Middle frontal gyrus (tissue), 1 donor: ENCODE measurements around the gene KLHDC7A.
"Not testable (repeated sequence)": the region's sequence is repeated elsewhere in the genome, so short reads cannot be mapped to it uniquely, and the experiment has no call there.

Source experiments
- DNase-seq: peaks from one replicate; pipeline ENCODE4 v3.0.0-alpha.2; 2015; ENCODE audit warnings: low spot score; ENCODE audit errors: extremely low spot score

KLHDC7A gene

DNA sequence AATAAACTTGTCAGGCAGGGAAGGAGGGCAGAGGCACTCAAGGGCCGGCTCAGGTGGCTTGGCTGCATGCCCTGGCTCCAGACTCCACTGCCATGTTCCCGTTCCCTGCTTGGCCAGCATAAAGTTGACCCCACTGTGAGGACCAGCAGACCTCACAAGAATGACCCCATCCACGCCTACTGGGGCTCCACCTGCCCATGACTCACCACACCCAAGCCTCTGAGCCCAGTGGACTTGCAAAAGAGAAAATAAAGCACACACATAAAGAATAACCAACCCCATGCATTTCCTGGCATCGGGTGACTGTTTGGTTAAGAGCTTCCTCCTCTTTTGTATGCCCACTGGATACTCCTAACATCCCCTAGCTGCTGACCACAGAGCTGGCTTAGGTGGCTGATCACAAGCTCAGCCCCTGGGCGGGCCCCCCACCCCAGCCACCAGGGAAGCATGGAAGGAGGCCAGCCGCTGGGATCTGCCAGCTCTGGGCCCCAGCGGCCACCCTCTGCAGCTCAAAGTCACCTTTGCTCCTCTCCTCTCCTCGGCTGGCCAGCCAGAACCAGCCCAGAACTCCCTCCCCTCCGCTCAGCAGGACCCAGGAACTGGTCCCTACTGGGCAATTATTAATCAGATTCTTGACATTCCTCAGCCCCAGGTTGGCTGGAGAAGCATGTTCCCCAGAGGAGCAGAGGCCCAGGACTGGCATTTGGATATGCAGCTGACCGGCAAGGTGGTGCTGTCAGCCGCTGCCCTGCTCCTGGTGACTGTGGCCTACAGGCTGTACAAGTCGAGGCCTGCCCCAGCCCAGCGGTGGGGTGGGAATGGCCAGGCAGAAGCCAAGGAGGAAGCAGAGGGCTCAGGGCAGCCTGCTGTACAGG lies at the start of gene KLHDC7A:
TSS of gene KLHDC7A (plus strand) at position 616 of the 875 bp plus-strand sequence. CDS start at position 668, 52 bp downstream.
- no peak for DNase-seq

DNA sequence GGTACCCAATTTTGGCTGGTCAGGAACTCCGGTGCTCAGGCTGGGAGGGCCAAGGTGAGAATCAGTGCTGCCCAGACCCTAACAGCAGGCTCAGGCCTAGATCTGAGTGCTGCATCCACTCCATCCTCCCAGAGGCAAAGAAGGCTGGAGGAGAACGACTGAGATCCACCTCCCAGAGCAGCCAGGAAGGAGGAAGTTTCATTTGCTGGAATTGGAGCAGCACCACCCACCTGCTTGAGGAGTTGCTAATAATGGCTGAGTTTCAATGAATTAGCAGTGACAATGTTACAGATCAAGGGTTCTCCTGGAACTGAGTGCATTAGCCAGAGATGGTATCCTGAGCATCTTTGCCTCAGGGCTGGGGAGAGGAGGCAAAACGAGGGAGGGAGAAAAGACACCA lies 46.7 kb upstream of the KLHDC7A start:
- DNase-seq, result no peak

DNA sequence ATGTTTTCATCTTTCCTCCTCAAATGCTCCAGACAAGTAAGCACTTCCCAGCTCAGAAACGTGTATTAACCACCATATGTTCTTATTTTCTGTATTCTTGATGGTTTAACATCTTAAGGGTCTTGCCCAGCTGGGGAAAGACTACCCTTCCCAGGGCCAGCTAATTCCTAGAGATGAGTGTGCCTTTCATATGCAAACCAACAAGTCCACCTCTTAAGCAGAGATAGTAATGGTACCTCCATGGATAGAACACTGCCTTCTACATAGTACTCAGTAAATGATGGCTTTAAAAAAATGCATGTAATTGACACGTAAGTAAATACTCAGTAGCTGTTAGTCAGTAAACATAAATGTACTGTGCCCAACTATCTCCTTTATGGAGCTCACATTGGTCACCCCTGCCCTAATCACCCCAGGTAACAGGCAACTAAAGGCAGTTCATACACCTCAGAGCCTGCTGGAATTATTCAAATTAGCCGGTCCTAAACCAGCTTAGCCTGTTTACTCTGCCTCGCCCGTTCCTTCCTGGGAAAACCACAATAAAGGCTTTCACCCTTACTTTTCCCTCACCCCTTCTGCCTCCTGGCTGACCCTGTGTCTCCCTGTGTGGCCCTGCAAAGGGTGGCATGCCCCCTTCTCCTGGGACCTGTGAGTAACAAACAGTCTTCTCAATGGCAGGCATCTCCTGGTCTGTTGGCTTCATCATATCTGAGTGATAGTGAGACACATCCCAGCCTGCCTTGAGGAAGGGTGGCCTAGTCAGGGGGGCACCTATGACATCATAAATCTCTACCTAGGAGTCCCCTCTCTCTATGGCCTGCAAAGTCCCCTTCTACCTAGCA lies 40.1 kb upstream of the KLHDC7A start:
- no peak for DNase-seq

DNA sequence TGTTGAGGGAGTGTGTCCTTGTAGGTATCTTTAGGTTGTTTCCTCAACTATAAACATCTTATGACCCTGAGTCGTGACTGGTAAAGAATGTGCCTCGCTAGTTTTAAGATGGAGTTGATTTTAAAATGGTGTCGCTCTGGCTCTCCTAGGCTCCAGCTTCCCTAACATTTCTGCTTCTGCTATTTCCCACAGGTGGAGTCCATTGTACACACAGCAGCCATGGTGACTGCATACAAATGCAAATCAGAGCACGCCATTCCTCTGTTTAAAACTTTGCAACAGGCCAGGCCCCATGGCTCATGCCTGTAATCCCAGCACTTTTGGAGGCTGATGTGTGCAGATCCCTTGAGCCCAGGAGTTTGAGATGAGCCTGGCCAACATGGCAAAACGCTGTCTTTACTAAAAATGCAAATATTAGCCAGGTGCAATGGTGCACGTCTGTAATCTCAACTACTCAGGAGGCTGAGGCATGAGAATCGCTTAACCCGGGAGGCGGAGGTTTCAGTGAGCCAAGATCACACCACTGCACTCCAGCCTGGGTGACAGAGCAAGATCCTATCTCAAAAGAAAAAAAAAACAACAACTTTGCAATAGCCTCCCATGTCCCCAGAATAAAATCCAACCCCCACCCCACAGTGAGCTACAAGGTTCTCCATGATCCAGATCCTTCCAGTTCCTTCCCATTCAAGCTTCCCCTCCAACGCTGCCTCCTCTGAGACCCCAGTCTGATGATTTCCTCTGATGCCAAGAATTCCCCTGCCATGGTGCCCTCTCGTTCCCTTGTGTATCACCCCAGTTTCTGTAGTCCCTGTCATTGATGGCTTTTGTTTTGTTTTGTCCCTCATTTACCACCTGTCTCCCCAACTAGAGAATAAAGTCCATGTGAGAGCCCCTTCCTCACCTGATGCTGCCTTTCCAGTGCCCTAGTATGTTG lies 36.9 kb upstream of the KLHDC7A start:
- DNase-seq, result no peak

DNA sequence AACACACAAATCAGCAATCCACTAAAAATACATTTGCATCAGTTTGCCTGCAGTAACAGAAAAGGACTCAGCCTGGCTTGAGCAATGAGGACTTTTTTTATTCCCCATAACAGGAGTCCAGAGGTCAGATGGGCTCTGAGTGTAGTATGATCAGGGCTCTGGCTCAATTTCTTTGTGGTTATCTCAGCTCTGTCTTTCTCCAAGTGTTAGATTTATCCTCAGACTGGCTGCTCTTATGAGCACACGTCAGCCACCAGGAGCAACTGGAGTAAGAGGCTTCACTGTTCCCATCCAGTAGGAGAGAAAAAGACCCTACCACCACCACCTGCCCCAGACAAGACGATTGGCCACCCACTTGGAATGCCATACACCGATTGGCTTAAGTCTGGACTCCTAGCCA lies 36.2 kb upstream of the KLHDC7A start:
- DNase-seq, result no peak

DNA sequence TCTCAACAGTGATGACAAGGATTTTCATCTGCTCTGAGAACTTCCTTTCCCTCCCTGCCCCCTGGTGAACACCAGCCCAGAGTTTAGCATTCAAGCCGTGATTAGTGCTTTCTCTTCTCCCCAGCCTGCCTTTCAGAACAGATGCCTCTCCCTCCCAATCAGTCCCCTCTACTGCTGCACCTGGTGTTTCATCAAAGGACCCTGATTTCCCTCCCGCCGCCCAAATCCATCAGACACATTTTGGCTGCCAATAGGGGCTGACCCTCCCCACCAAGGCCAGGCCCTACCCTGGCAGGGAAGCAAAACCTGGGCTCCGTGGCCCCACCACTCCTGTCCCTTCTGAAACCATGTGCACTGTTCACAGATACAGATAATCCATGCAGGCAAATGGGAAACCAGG lies 34.0 kb upstream of the KLHDC7A start:
- no peak for DNase-seq

DNA sequence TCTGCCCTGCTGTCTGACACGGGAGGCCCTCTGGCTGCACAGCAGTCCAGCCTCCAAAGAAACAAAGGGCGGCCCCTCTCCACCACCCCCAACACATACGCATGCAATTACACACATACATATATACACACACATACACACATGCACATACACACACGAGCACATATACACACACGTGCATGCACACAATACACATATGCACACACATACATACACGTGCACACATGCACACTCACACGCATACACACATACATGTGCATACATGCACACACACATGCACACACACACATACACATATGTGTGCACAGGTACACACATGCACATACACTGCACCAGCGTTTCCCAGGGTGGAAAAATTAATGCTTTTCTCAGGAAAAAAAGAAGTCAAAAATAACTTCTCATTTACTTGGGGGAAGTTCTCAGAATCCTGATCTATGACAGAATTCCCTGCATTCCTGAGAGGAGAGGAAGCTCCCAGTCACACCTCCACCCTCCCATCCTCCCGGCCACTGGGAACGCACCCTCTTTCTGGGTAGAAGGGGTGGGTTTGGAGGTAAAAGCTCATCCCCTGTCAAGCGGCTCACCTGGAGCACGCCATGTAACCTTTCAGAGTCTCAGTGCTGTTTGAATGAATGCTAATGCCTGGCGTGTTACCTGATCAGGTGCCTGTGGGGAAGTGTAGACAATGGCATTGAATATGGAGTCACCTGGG lies 33.1 kb upstream of the KLHDC7A start:
- no peak for DNase-seq

DNA sequence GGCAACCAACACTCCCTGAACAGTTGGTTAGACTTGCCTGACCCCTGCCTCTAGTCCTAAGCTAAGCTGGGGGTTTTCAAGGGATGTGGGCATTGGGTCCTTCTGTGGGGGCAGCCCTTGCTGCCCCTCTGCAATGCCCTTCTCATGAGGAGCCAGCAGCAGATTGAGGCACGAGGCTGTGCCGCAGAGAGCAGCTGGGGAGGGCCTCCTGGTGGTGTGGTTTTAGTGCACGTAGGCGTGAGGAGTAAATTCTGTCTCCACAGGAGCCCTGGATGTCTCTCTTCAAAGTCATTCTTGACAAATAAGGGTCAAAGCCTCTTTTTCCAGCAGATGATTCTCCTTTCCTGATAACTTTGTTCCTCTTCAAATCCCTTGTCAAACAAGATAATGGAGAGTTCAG lies 31.8 kb upstream of the KLHDC7A start:
- DNase-seq, result no peak

DNA sequence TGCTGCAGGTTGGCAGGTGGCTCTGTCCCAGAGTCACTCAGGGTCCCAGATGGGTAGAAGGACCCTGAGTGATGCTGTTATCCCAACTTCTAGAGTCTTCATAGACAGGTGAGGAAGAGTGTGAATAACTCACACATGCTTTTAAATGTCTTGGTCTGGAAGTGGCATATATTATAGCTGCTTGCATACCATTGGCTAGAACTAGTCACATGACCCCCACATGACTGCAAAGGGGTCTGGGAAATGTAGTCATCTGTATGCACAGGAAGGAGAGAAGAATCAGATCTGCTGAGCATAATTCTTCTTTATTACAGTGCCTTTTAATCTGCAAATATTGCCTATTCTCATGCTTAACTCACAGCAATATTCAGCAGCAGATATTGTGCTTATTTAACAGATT lies 28.2 kb upstream of the KLHDC7A start:
- no peak for DNase-seq

DNA sequence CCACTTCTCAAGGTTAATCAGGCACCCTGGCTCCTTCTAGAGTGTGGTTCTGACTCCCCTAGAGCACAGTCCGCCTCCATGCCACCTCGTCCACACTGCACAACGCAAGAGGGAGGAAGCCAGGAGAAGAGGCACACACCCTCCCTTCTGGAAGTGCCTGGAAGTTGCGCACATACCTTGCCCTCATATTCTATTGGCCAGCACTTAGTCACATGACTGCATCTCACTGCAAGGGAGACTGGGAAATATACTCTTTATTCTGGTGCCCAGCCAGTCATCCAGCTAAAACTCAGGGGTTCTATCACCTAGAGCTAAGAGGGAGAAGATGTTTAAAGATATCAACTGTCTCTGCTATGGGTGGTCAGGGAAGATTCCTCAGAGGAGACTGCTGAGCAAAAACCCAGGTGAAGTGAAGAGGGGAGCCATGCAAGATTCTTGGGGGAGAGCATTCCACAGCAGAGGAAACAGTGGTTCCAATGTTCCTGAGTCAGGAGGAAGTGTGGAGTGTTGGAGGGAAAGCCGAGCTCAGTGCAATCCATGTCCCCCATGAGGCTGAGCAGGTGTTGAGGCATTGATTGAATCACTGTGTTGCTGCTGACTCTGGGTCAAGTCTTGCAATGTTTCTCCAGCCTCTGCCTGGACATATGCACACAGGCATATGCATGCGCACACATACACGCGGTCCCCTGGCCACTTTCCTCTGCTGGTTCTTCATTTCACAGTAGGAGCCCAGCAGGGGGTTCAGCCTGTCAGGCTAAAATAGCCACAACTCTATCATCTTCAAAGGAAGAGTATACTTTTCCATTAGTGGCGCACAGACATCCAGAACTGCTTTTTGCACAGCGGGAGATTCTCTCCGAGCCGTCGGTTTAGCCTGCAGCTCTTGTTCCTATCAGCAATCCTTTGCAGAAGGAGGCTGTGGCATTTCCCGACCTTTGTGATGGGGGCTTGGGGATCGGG lies 22.3 kb upstream of the KLHDC7A start:
- no peak for DNase-seq

DNA sequence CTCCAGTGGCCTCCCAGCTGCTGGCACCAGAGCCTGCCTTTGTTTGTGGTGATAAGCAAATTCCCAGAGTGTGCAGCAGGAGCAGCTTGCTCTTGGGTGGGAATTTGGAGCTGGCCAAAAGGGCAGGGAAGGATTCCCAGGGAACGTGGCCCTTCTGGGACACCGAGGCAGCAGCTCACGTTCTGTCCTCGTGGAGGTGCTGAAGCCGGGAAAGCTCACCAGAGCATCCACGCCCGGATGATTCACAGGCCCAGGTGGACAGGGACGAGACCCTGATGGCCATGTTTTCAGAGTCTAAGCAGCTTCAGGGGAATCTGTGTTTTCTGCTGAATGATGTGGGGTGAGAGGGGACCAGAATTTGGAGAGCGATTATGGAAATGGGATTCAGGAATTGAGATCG lies 19.1 kb upstream of the KLHDC7A start:
- no peak for DNase-seq

DNA sequence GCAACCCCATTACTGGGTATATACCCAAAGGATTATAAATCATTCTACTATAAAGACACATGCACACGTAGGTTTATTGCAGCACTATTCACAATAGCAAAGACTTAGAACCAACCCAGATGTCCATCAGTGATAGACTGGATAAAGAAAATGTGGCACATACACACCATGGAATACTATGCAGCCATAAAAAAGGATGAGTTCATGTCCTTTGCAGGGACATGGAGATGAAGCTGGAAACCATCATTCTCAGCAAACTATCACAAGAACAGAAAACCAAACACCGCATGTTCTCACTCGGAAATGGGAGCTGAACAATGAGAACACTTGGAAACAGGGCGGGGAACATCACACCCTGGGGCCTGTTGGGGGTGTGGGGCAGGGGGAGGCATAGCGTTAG lies 18.2 kb upstream of the KLHDC7A start:
- not testable (repeated sequence) for DNase-seq

DNA sequence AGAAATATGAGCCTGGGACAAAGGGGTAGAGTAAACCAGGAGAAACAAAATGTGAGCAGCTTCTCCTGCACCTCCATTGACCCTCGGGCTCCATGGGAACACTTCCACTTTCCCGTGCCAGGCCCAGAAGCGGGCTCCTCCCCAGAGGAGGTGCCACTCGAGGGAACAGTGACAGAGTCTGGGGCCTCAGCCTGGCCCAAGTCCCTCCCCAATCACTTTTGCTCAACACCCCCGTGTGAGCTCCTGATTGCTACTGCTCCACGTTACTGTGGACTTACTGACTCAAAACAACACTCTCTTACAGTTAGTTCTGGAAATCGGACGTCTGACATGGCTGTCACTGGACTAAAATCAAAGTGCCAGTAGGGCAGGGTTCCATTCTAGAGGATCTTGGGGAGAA lies 17.7 kb upstream of the KLHDC7A start:
- DNase-seq, result no peak

DNA sequence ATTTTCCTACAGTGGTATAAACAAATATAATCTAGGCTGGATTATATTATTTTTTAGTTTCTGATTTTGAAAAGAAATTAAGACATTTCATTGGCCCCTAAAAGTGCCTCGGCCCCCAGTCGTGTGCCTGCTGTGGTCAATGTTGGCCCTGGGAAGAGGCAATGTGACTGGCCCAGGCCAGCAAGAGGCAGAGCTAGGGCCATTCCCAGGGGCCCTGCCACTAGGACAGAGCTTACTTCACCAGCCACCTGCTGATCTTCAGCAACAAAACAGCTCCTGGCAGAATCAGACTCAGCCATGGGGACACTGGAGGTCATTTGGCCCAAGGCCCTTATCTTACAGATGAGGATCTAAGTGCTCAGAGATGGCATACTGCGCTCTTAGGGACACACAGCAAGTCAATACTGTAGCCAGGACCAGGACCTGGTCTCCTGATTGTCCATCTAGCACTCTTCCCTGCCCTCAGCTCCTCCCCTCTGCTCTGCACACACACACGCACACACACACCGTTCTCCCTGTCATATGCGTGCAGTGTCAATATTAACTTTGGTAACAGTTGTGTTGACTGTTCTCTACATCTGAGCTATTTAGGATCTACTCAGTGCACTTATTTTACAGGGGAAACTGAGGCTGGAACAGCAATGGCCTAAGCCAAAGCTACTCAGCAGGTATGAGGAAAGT lies 16.6 kb upstream of the KLHDC7A start:
- no peak for DNase-seq

DNA sequence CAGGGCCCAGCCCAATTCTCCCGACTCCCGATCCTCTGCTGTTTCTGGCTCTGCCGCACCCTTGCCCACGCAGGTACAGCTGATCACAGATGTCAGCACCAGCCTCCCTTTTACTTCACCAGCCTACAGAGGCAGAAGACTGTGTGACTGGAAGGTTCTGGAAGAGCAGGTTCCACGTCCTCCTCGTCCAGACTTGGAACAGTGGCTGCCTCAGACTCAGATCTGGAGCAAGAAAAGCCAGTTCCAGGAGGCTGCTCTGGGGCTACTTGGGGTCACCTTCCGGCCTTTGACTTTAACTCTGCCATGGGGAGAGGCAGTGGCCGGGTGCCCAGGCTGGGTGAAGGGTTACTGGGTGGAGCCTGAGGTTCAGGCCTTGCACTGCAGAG lies 16.1 kb upstream of the KLHDC7A start:
- no peak for DNase-seq

DNA sequence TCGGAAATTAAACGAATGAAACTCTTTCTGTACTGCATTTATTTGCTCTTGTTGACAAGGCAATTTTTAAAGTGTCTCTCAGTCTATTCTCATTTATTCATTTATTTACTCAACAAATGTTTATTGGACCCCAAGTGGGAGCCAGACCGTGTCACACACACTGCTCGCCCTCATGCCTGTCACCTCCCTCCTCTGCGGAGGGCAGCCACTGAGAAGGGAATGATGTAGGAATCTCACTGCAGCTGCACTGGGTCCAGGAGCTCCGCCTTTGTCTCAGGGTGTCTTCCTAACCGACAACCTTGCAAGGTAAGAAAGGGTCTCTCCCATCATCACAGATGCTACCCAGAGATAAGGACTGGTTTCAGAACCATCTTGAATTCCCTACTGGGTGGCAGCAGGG lies 14.1 kb upstream of the KLHDC7A start:
- no peak for DNase-seq

DNA sequence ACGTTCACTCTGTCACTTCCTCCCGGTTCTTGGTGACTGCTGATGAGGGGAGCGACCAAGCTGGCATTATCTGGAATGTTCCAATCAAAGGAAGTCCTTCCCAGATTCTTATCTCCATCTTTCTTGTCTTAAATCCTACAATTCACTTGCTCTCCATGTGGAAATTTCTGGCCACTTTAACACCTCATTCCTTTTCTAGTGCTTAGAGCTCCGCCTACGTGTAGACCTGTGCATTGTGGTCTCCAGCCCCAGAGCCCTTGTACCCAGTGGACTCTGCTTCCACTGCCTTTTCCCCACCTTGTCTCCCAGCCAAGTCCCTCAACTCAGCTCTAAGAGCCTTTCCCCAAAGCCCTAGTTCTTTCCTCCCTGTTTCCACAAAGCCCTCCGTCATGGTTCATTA lies 12.2 kb upstream of the KLHDC7A start:
- DNase-seq, result no peak

DNA sequence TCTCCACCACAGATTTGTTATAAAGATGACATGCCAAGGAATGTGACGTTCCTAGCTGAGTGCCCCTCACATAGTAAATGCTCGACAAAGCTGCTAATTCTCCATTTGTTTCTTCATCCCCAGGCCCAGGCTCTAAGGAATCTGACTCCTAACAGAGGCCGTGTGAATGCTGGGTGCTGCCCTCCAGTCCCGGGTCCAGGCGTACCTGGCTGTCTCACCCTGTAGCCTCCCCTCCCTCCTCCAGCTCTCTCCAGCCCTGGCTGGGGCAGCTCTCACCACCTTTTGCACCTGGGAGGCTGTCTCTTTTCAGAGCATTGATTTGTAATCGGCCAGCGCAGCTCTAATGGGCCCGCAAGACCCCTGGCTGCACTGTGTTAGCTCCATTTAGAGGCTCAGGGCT lies 11.2 kb upstream of the KLHDC7A start:
- DNase-seq, result no peak
